Measurements from ENCODE around the gene ECSIT. TPM values are rescaled to one million over a fixed set of nuclear protein-coding genes. Genes with fewer than 3 reads are reported as not detected.

Gene ECSIT
- total RNA-seq, 1 experiment from 2014 or later: 52.8 TPM

DNA sequence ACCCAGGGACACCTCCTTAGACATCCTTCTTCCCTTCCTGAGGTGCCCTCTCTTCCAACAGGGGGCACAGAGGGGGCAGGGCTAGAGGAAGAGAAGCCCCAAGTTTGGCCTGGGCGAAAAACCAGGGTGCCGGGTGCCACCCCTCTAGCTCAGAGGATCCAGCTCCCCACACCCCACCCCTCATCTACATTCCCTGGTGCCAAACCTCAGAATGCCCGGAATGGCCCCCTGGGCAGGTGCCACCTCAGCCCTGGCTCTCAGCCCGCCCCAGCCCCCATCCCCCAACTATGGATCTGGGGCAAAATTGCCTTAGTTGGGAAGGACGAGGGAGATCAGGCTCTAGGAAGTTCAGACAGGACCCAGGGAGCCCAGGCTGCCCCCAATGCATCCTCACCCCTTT is 11.7 kb upstream of the ECSIT start:
- Histone ChIP-seq H3K4me3 (replicated peaks in 1 of 2; ENCODE audit: low read depth in 1 of 2, low read length in 2 of 2) (no peak overlapping the region), H3K4me2 (ENCODE audit: low read length) (no peak overlapping the region), H3K9me2 (ENCODE audit: insufficient read depth) (no peaks in the 10 kb centered on the region), H3K36me3 (ENCODE audit: control insufficient read depth in 1 of 2, insufficient read depth in 2 of 2, low read length in 2 of 2) (no peaks in the 10 kb centered on the region), H3K4me1 (ENCODE audit: control insufficient read depth in 1 of 2, insufficient read depth in 2 of 2, low read length in 2 of 2) (peaks cover 4 to 16% of the 10 kb centered on the region in 2 experiments), H2AFZ (ENCODE audit: low read depth, low read length, poor library complexity, severe bottlenecking) (no peak overlapping the region), H4K20me1 (ENCODE audit: insufficient read depth) (no peaks in the 10 kb centered on the region), H3K27me3 (ENCODE audit: insufficient read depth, low read length) (no peaks in the 10 kb centered on the region), H3K9me3 (ENCODE audit: control insufficient read depth in 1 of 2, insufficient read depth in 1 of 2, low read depth in 1 of 2, low read length in 2 of 2) (no peaks in the 10 kb centered on the region), H3K79me2 (ENCODE audit: insufficient read depth, low read length) (no peaks in the 10 kb centered on the region), H3K9ac (ENCODE audit: low read length) (no peak overlapping the region), H3K27ac (ENCODE audit: low read depth, low read length) (no peak overlapping the region)
- TF ChIP-seq POLR2A (IDR thresholded peaks at IDR 0.05; ENCODE audit: borderline replicate concordance, extremely low read depth, insufficient read depth, insufficient read length) (no peak), CEBPB (IDR thresholded peaks at IDR 0.05; ENCODE audit: low read depth) (no peak), ZFX (IDR thresholded peaks at IDR 0.05) (no peak), EGR1 (IDR thresholded peaks at IDR 0.05; ENCODE audit: low read depth) (no peak), POLR2AphosphoS5 (IDR thresholded peaks at IDR 0.05; ENCODE audit: low read depth, low read length) (no peak), YY1 (IDR thresholded peaks at IDR 0.05; ENCODE audit: extremely low read depth, insufficient replicate concordance, low read depth, low read length) (no peak), SRF (IDR thresholded peaks at IDR 0.05; ENCODE audit: low read depth) (no peak), JUND (IDR thresholded peaks at IDR 0.05) (no peak), EZH2 (IDR thresholded peaks at IDR 0.05) (no peak), FOSL1 (IDR thresholded peaks at IDR 0.05; ENCODE audit: low read depth) (no peak), RAD21 (IDR thresholded peaks at IDR 0.05; ENCODE audit: low read depth) (no peak), SP1 (IDR thresholded peaks at IDR 0.05; ENCODE audit: low read depth) (no peak)
- TF ChIP-seq, protein P1, sequence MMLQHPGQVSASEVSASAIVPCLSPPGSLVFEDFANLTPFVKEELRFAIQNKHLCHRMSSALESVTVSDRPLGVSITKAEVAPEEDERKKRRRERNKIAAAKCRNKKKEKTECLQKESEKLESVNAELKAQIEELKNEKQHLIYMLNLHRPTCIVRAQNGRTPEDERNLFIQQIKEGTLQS (IDR thresholded peaks at IDR 0.05): no peak
- TF ChIP-seq, protein P2, sequence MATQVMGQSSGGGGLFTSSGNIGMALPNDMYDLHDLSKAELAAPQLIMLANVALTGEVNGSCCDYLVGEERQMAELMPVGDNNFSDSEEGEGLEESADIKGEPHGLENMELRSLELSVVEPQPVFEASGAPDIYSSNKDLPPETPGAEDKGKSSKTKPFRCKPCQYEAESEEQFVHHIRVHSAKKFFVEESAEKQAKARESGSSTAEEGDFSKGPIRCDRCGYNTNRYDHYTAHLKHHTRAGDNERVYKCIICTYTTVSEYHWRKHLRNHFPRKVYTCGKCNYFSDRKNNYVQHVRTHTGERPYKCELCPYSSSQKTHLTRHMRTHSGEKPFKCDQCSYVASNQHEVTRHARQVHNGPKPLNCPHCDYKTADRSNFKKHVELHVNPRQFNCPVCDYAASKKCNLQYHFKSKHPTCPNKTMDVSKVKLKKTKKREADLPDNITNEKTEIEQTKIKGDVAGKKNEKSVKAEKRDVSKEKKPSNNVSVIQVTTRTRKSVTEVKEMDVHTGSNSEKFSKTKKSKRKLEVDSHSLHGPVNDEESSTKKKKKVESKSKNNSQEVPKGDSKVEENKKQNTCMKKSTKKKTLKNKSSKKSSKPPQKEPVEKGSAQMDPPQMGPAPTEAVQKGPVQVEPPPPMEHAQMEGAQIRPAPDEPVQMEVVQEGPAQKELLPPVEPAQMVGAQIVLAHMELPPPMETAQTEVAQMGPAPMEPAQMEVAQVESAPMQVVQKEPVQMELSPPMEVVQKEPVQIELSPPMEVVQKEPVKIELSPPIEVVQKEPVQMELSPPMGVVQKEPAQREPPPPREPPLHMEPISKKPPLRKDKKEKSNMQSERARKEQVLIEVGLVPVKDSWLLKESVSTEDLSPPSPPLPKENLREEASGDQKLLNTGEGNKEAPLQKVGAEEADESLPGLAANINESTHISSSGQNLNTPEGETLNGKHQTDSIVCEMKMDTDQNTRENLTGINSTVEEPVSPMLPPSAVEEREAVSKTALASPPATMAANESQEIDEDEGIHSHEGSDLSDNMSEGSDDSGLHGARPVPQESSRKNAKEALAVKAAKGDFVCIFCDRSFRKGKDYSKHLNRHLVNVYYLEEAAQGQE (IDR thresholded peaks at IDR 0.05; ENCODE audit: low read depth): no peak
- TF ChIP-seq, protein P3, sequence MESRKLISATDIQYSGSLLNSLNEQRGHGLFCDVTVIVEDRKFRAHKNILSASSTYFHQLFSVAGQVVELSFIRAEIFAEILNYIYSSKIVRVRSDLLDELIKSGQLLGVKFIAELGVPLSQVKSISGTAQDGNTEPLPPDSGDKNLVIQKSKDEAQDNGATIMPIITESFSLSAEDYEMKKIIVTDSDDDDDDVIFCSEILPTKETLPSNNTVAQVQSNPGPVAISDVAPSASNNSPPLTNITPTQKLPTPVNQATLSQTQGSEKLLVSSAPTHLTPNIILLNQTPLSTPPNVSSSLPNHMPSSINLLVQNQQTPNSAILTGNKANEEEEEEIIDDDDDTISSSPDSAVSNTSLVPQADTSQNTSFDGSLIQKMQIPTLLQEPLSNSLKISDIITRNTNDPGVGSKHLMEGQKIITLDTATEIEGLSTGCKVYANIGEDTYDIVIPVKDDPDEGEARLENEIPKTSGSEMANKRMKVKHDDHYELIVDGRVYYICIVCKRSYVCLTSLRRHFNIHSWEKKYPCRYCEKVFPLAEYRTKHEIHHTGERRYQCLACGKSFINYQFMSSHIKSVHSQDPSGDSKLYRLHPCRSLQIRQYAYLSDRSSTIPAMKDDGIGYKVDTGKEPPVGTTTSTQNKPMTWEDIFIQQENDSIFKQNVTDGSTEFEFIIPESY (IDR thresholded peaks at IDR 0.05; ENCODE audit: extremely low read depth, insufficient replicate concordance, low read length): no peak
- TF ChIP-seq, protein P4, sequence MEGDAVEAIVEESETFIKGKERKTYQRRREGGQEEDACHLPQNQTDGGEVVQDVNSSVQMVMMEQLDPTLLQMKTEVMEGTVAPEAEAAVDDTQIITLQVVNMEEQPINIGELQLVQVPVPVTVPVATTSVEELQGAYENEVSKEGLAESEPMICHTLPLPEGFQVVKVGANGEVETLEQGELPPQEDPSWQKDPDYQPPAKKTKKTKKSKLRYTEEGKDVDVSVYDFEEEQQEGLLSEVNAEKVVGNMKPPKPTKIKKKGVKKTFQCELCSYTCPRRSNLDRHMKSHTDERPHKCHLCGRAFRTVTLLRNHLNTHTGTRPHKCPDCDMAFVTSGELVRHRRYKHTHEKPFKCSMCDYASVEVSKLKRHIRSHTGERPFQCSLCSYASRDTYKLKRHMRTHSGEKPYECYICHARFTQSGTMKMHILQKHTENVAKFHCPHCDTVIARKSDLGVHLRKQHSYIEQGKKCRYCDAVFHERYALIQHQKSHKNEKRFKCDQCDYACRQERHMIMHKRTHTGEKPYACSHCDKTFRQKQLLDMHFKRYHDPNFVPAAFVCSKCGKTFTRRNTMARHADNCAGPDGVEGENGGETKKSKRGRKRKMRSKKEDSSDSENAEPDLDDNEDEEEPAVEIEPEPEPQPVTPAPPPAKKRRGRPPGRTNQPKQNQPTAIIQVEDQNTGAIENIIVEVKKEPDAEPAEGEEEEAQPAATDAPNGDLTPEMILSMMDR (IDR thresholded peaks at IDR 0.05 in 2 of 3, conservative IDR thresholded peaks at IDR 0.05 in 1 of 3; ENCODE audit: borderline replicate concordance in 1 of 3, insufficient read depth in 1 of 3, low read depth in 2 of 3, low read length in 2 of 3): no peak
- ChIA-PET CTCF (no interaction called here), RAD21 (ENCODE audit: low non-redundant PET in 1 of 2, low total read pairs in 2 of 2, uncharacterized antibody in 2 of 2, unreplicated experiment in 2 of 2) (no interaction called here), POLR2A (no interaction called here)
- BruUV-seq (replicated peaks): no TSS peak
- ATAC-seq (no peak), DNase-seq (ENCODE audit: low read depth, low spot score) (no peak)
- intact Hi-C loops (cut with micrococcal nuclease): no loop called here
